Left ventricle myocardium inferior (tissue), 1 donor: ENCODE measurements around the gene IL2RA. TPM values are rescaled to one million over a fixed set of nuclear protein-coding genes. Genes with fewer than 3 reads are reported as not detected.

Source experiments
- DNase-seq: peaks from one replicate; pipeline ENCODE4 v3.0.0-alpha.2; 2020
- H3K27ac ChIP-seq: fragments of 200-600 bp; replicated peaks from 2 replicates; pipeline ENCODE4 v1.8.0; 2021
- H3K27me3 ChIP-seq: fragments of 200-600 bp; 2 replicates; pipeline ENCODE4 v1.8.0; 2021; ENCODE audit warnings: low read depth
- H3K36me3 ChIP-seq: fragments of 200-600 bp; 2 replicates; pipeline ENCODE4 v1.8.0; 2021
- H3K4me1 ChIP-seq: fragments of 200-600 bp; 2 replicates; pipeline ENCODE4 v1.8.0; 2021
- H3K4me3 ChIP-seq: fragments of 200-600 bp; 2 replicates; pipeline ENCODE4 v1.8.0; 2021; ENCODE audit warnings: mild to moderate bottlenecking, moderate library complexity
- H3K9me3 ChIP-seq: fragments of 200-600 bp; replicated peaks from 2 replicates; pipeline ENCODE4 v1.8.0; 2021
- CTCF ChIP-seq: fragments of 200-600 bp; IDR thresholded peaks from 2 replicates; pipeline ENCODE4 v1.8.0; 2021; ENCODE audit warnings: antibody characterized with exemption, mild to moderate bottlenecking, borderline replicate concordance
- intact Hi-C: fragments of 100-400 bp; cut with micrococcal nuclease; formaldehyde crosslinking; loops from one replicate; pipeline ENCODE4 v1.11.0; 2022
- total RNA-seq: library from RNA; stranded (reverse); fragmentation: NEBNext Ultra II Directional; extraction: Animal tissue kit (Norgen Biotek cat#: 25700); gene quantifications from one replicate; pipeline ENCODE4 v1.2.1, GENCODE V29; 2021
- donor health status: DM: no; HTN: yes; CAD: no; lungs with severe emphysema.

IL2RA gene
- total RNA-seq, 1 donor from 2014 or later = 2.3 TPM

- intact Hi-C loops = loop anchor here (5.0 kb wide), 1 partner anchor 33 kb away; the partner anchor contains the start of gene RBM17
- Histone ChIP-seq H3K4me3 (no peak overlapping the region), H3K36me3 (no peaks in the 10 kb centered on the region), H3K27ac (peak overlapping the region; percentile 81), H3K9me3 (no peaks in the 10 kb centered on the region), H3K4me1 (peaks cover 69% of the 10 kb centered on the region), H3K27me3 (no peaks in the 10 kb centered on the region)
- TF ChIP-seq CTCF = no peak
- peak; percentile 53 for DNase-seq
These were observed 8.1 kb downstream of the IL2RA start for GRCh38 chr10:6053816-6054631.

GRCh38 chr10:6053303-6053702 is 8.9 kb downstream of the IL2RA start:
- Histone ChIP-seq H3K36me3 (no peaks in the 10 kb centered on the region), H3K27me3 (no peaks in the 10 kb centered on the region), H3K27ac (peak overlapping the region; percentile 81), H3K4me1 (peaks cover 68% of the 10 kb centered on the region), H3K4me3 (no peak overlapping the region), H3K9me3 (no peaks in the 10 kb centered on the region)
- no peak for TF ChIP-seq CTCF
- intact Hi-C loops = loop anchor here (5.0 kb wide), 1 partner anchor 34 kb away; the partner anchor contains the start of gene RBM17
- DNase-seq = no peak

GRCh38 chr10:6052247-6053221 is 9.6 kb downstream of the IL2RA start:
- Histone ChIP-seq H3K4me3 (no peak overlapping the region), H3K4me1 (peaks cover 60% of the 10 kb centered on the region), H3K36me3 (no peaks in the 10 kb centered on the region), H3K27me3 (no peaks in the 10 kb centered on the region), H3K9me3 (no peaks in the 10 kb centered on the region), H3K27ac (peak overlapping the region; percentile 81)
- DNase-seq = no peak
- no peak for TF ChIP-seq CTCF
- intact Hi-C loops = loop anchor here (5.0 kb wide), 1 partner anchor 35 kb away; the partner anchor contains the start of gene RBM17

- intact Hi-C loops = loop anchor here (5.0 kb wide), 1 partner anchor 36 kb away; the partner anchor contains the start of gene RBM17
- peak; percentile 53 for TF ChIP-seq CTCF
- peaks cover 44% of the 10 kb centered on the region for H3K4me1 ChIP-seq
These were observed 11.2 kb downstream of the IL2RA start for GRCh38 chr10:6050801-6051445.

GRCh38 chr10:6049031-6049400 is 13.2 kb downstream of the IL2RA start:
- intact Hi-C loops = no loop called here
- no peak for TF ChIP-seq CTCF
- DNase-seq = no peak
- Histone ChIP-seq H3K9me3 (no peaks in the 10 kb centered on the region), H3K27me3 (peaks cover 4% of the 10 kb centered on the region), H3K27ac (no peak overlapping the region), H3K36me3 (no peaks in the 10 kb centered on the region), H3K4me3 (no peak overlapping the region), H3K4me1 (peaks cover 34% of the 10 kb centered on the region)

More at GRCh38 chr10:6050801-6051445, 11.2 kb downstream of the IL2RA start:
- Histone ChIP-seq H3K27me3 (no peaks in the 10 kb centered on the region), H3K9me3 (no peaks in the 10 kb centered on the region), H3K36me3 (no peaks in the 10 kb centered on the region), H3K4me3 (peak overlapping the region; percentile 57), H3K27ac (peak overlapping the region; percentile 81)
- peak; percentile 46 for DNase-seq
